MCF 10A (cell line): ENCODE results near the gene MCL1. TPM values are rescaled to one million over a fixed set of nuclear protein-coding genes. Genes with fewer than 3 reads are reported as not detected.
A peak's percentile ranks its signal among the peaks of the same experiment; 100 is the strongest.

Source experiments
- BruUV-seq: library from RNA; stranded (reverse); fragments of 400-500 nt; replicated peaks from 2 replicates; lab custom pipeline; 2021; lab: Mats Ljungman, UMichigan
- CTCF ChIA-PET: fragments of 300-600 bp; sonication (Branson Sonifier 250); formaldehyde crosslinking; extraction: SDS; loops from one replicate; lab custom pipeline; 2021; ENCODE audit warnings: antibody characterized with exemption, inconsistent platforms; lab: Yijun Ruan, JAX
- POLR2A ChIA-PET: fragments of 300-600, 350-650 bp; sonication (Branson Sonifier 250); formaldehyde crosslinking; extraction: SDS; loops from one replicate; lab custom pipeline; 2020; ENCODE audit warnings: antibody characterized with exemption, inconsistent platforms; lab: Yijun Ruan, JAX
- DNase-seq: peaks from one replicate; pipeline ENCODE4 v3.0.0-alpha.2; 2018; ENCODE audit not compliant: unreplicated experiment
- H3K27ac Mint-ChIP-seq: one replicate; pipeline ENCODE4 v1.8.0; 2022; ENCODE audit warnings: mild to moderate bottlenecking, low read depth, mixed read lengths; ENCODE audit not compliant: unreplicated experiment
- H3K27me3 Mint-ChIP-seq: one replicate; pipeline ENCODE4 v1.8.0; 2022; ENCODE audit warnings: mixed read lengths; ENCODE audit not compliant: insufficient read depth, unreplicated experiment
- H3K36me3 Mint-ChIP-seq: one replicate; pipeline ENCODE4 v1.8.0; 2022; ENCODE audit warnings: mild to moderate bottlenecking, moderate library complexity, mixed read lengths; ENCODE audit not compliant: insufficient read depth, unreplicated experiment
- H3K4me1 Mint-ChIP-seq: one replicate; pipeline ENCODE4 v1.8.0; 2022; ENCODE audit warnings: mixed read lengths; ENCODE audit not compliant: insufficient read depth, unreplicated experiment
- H3K4me3 Mint-ChIP-seq: one replicate; pipeline ENCODE4 v1.8.0; 2022; ENCODE audit warnings: mild to moderate bottlenecking, moderate library complexity, mixed read lengths; ENCODE audit not compliant: unreplicated experiment
- H3K9me3 Mint-ChIP-seq: one replicate; pipeline ENCODE4 v1.8.0; 2022; ENCODE audit warnings: mixed read lengths; ENCODE audit not compliant: unreplicated experiment
- CTCF ChIP-seq: fragments of 200-600 bp; IDR thresholded peaks from one replicate; pipeline ENCODE4 v1.8.0; 2022; ENCODE audit warnings: antibody characterized with exemption, mild to moderate bottlenecking; ENCODE audit not compliant: unreplicated experiment
- intact Hi-C: fragments of 100-400 bp; cut with micrococcal nuclease; formaldehyde crosslinking; loops from 2 replicates; pipeline ENCODE4 v1.14.1; 2022
- total RNA-seq: library from RNA; stranded (reverse); gene quantifications from 2 replicates; pipeline ENCODE4 v1.2.3, GENCODE V29; 2022

Gene MCL1
- total RNA-seq, 1 experiment from 2014 or later, result 624 TPM

GRCh38 chr1:150545486-150546032, 33.9 kb downstream of the MCL1 start:
- DNase-seq, result no peak
- ChIA-PET POLR2A (interaction anchor here (27.7 kb wide), 1 partner anchor 25 kb away, joined by 1801 read pairs; the partner anchor contains the start of gene MCL1), CTCF (interaction anchor here (1.1 to 3.4 kb wide), 3 partner anchors 12 to 15 kb away, joined by 3 to 30 read pairs (median 13); no protein-coding TSS in a partner anchor)
- Mint-ChIP-seq H3K36me3 (peaks cover 24% of the 10 kb centered on the region), H3K4me1 (peaks cover 17% of the 10 kb centered on the region), H3K27ac (no peak overlapping the region), H3K9me3 (no peaks in the 10 kb centered on the region), H3K4me3 (no peak overlapping the region), H3K27me3 (no peaks in the 10 kb centered on the region)
- intact Hi-C loops, result loop anchor here (5.0 kb wide), 1 partner anchor 288 kb away; the partner anchor contains the start of gene CA14
- no TSS peak for BruUV-seq
- no peak for TF ChIP-seq CTCF

- DNase-seq, result no peak
- no peak overlapping the region for H3K27ac Mint-ChIP-seq
- no peaks in the 10 kb centered on the region for H3K27me3 Mint-ChIP-seq
- H3K4me3 Mint-ChIP-seq, result no peak overlapping the region
- POLR2A ChIA-PET, result interaction anchor here (0.5 to 1.1 kb wide), 3 partner anchors 27 to 891 kb away, joined by 3 to 6 read pairs (median 3); partner anchors contain the start of gene FALEC
- intact Hi-C loops, result no loop called here
- BruUV-seq, result no TSS peak
- no peaks in the 10 kb centered on the region for H3K9me3 Mint-ChIP-seq
- CTCF ChIA-PET, result interaction anchor here (0.5 to 3.4 kb wide), 7 partner anchors 11 to 329 kb away, joined by 3 to 30 read pairs (median 4); partner anchors contain the start of gene TARS2
- TF ChIP-seq CTCF, result no peak
- H3K36me3 Mint-ChIP-seq, result peaks cover 18% of the 10 kb centered on the region
- peaks cover 6% of the 10 kb centered on the region for H3K4me1 Mint-ChIP-seq
These were observed 35.2 kb downstream of the MCL1 start for GRCh38 chr1:150544204-150544603.

- POLR2A ChIA-PET, result interaction anchor here (0.8 to 1.1 kb wide), 2 partner anchors 17 to 28 kb away, joined by 3 to 6 read pairs; partner anchors contain the start of gene FALEC
- no TSS peak for BruUV-seq
These were observed 35.8 kb downstream of the MCL1 start for GRCh38 chr1:150543500-150544143.

More at GRCh38 chr1:150543500-150544143, 35.8 kb downstream of the MCL1 start:
- intact Hi-C loops, result no loop called here
- TF ChIP-seq CTCF, result no peak
- Mint-ChIP-seq H3K4me3 (no peak overlapping the region), H3K9me3 (no peaks in the 10 kb centered on the region), H3K4me1 (peaks cover 6% of the 10 kb centered on the region), H3K27me3 (no peaks in the 10 kb centered on the region), H3K27ac (no peak overlapping the region), H3K36me3 (peaks cover 16% of the 10 kb centered on the region)
- DNase-seq, result peak; percentile 17
- CTCF ChIA-PET, result interaction anchor here (1.4 to 3.4 kb wide), 4 partner anchors 11 to 269 kb away, joined by 3 to 30 read pairs (median 9); partner anchors contain the start of gene TARS2
